Right atrium auricular region (tissue), 2 donors: ENCODE measurements around the gene RSPO4. TPM values are rescaled to one million over a fixed set of nuclear protein-coding genes. Genes with fewer than 3 reads are reported as not detected.
"Not testable (repeated sequence)": the region's sequence is repeated elsewhere in the genome, so short reads cannot be mapped to it uniquely, and the experiment has no call there.

Source experiments
- DNase-seq: peaks from one replicate; pipeline ENCODE4 v3.0.0-alpha.2; 2019; ENCODE audit warnings: low spot score
- H3K27ac ChIP-seq, 2 donors: fragments of 200-600 bp; sonication (generic); 1 replicate in 1 of 2; 2 replicates in 1 of 2; pipeline ENCODE4 v1.5.1; 2016 to 2019
- H3K27me3 ChIP-seq, 2 donors: fragments of 200-600 bp; sonication (generic); one replicate each; pipeline versions ENCODE4 v1.5.1 to v1.6.0; 2017 to 2019
- H3K36me3 ChIP-seq: fragments of 200-600 bp; sonication (generic); one replicate; pipeline ENCODE4 v1.5.1; 2016
- H3K4me1 ChIP-seq, 2 donors: fragments of 200-600 bp; sonication (generic); one replicate each; pipeline versions ENCODE4 v1.5.1 to v1.6.0; 2017 to 2019
- H3K4me3 ChIP-seq, 2 donors: fragments of 200-600 bp; sonication (generic); 1 replicate in 1 of 2; 2 replicates in 1 of 2; pipeline ENCODE4 v1.5.1; 2017 to 2019; ENCODE audit warnings: mild to moderate bottlenecking in 1 of 2, moderate library complexity in 1 of 2
- H3K9me3 ChIP-seq, 2 donors: fragments of 200-600 bp; sonication (generic); one replicate each; pipeline ENCODE4 v1.5.1; 2019
- total RNA-seq, 2 donors: library from RNA; depleted of rRNA; stranded (reverse); fragments of >200 nt; gene quantifications; one replicate each; pipeline ENCODE4 v1.1.0, GENCODE V29; 2016
- TF ChIP-seq, protein P1 (sequence below), 2 donors: fragments of 200-600 bp; sonication (generic); IDR thresholded peaks; one replicate each; pipeline ENCODE4 v1.5.1; 2019; ENCODE audit warnings: antibody characterized with exemption in 2 of 2

Gene RSPO4
- total RNA-seq, 2 donors from 2014 or later, result 0.15 to 0.20 TPM

DNA sequence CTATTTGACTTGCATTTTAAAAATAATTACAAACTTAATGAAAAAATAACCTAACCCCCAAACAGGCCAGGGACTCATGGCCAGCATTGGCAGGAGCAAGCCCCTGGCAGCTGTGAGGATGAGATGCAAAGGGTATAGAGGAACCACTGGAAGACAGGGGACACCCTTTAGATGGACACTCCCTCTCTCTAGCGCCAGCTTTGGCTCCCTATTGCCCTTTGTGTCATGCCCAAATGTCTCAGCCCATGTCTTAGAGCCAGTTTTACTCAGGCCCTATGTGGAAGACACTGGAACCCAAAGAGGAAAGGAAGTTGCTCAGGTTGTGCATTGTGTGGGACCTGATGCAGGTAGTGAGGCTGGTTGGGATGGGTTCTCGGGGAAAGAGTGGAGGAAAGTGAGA lies 34.9 kb upstream of the RSPO4 start:
- Histone ChIP-seq H3K9me3 (no peaks in the 10 kb centered on the region), H3K36me3 (no peaks in the 10 kb centered on the region), H3K4me1 (no peaks in the 10 kb centered on the region), H3K4me3 (no peak overlapping the region), H3K27me3 (no peaks in the 10 kb centered on the region), H3K27ac (no peak overlapping the region)
- TF ChIP-seq, protein P1, sequence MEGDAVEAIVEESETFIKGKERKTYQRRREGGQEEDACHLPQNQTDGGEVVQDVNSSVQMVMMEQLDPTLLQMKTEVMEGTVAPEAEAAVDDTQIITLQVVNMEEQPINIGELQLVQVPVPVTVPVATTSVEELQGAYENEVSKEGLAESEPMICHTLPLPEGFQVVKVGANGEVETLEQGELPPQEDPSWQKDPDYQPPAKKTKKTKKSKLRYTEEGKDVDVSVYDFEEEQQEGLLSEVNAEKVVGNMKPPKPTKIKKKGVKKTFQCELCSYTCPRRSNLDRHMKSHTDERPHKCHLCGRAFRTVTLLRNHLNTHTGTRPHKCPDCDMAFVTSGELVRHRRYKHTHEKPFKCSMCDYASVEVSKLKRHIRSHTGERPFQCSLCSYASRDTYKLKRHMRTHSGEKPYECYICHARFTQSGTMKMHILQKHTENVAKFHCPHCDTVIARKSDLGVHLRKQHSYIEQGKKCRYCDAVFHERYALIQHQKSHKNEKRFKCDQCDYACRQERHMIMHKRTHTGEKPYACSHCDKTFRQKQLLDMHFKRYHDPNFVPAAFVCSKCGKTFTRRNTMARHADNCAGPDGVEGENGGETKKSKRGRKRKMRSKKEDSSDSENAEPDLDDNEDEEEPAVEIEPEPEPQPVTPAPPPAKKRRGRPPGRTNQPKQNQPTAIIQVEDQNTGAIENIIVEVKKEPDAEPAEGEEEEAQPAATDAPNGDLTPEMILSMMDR (IDR thresholded peaks at IDR 0.05), result no peak
- DNase-seq, result no peak

DNA sequence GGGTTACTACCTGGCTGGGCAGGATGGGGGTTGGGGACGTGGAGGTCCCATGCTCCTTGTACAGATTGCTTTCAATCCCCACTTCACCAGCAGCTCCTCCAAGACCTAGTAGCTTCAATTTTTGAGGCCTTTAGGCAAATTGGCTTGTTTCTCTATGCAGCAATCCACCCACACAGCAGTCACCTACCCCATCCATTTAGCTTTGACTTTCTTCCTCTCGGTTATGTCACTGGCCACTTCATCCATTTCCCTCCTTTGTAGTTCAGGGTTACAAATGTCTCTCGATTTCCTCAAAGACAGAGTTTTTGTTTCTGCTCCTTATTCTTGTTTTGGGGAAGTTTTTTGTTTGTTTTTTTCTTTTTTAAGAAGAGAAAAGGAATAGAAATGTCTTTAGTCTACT lies 33.4 kb upstream of the RSPO4 start:
- TF ChIP-seq, protein P1 (IDR thresholded peaks at IDR 0.05), result no peak
- no peak overlapping the region for H3K4me3 ChIP-seq
- H3K9me3 ChIP-seq, result no peaks in the 10 kb centered on the region
- no peaks in the 10 kb centered on the region for H3K27me3 ChIP-seq
- no peaks in the 10 kb centered on the region for H3K4me1 ChIP-seq
- DNase-seq, result no peak
- H3K36me3 ChIP-seq, result no peaks in the 10 kb centered on the region
- H3K27ac ChIP-seq, result no peak overlapping the region

DNA sequence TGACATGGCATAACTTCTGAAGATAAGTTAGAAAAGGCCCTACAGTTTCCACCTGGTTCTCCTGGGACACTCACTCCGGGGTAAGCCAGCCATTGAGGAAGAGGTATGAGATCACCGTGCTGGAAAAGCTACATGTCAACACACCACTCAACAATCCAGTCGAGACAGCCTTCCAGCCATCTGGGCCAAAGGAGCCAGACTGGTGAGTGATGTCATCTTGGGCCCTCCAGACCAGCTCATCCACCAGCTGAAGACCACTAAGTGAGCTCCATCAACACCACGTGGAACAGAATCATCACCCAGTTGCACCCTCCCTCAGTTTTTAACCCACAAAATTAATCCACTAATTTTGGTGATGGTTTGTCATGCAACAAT lies 32.3 kb upstream of the RSPO4 start:
- no peak overlapping the region for H3K4me3 ChIP-seq
- no peak for DNase-seq
- TF ChIP-seq, protein P1 (IDR thresholded peaks at IDR 0.05), result no peak
- no peaks in the 10 kb centered on the region for H3K9me3 ChIP-seq
- no peaks in the 10 kb centered on the region for H3K27me3 ChIP-seq
- H3K27ac ChIP-seq, result no peak overlapping the region
- H3K36me3 ChIP-seq, result no peaks in the 10 kb centered on the region
- no peaks in the 10 kb centered on the region for H3K4me1 ChIP-seq

DNA sequence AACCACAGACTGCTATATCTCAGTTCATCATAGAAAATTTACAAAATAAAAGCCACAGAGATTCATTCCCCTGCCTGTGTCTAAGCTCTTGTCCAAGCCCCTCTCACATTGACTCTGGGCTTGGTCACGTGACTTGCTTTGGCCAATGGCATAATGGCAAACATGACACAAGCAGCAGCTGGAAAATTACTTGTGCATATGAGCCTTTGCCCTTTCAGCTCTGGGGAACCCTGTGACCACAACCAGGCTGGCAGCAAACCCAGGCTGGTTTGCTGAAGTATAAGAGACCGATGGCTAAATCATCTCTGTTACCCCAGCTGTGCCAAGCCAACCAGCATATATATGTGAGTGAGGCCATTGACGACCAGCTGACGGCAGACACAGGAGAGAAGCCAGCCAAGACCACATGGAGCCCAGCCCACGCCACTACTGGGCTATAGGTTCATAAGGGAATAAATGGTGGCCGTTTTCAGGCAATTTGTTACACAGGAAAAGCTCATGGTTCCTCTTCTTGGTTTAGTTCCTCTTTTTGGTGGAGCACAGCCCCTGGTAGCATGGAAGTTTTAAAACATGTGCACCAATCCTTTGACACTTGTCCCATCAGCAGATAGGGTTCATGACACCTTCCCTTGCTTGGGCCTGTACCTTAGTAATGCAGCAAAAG lies 31.8 kb upstream of the RSPO4 start:
- no peak overlapping the region for H3K4me3 ChIP-seq
- H3K4me1 ChIP-seq, result no peaks in the 10 kb centered on the region
- no peaks in the 10 kb centered on the region for H3K27me3 ChIP-seq
- no peak for DNase-seq
- TF ChIP-seq, protein P1 (IDR thresholded peaks at IDR 0.05), result no peak
- no peak overlapping the region for H3K27ac ChIP-seq
- no peaks in the 10 kb centered on the region for H3K9me3 ChIP-seq
- H3K36me3 ChIP-seq, result no peaks in the 10 kb centered on the region

DNA sequence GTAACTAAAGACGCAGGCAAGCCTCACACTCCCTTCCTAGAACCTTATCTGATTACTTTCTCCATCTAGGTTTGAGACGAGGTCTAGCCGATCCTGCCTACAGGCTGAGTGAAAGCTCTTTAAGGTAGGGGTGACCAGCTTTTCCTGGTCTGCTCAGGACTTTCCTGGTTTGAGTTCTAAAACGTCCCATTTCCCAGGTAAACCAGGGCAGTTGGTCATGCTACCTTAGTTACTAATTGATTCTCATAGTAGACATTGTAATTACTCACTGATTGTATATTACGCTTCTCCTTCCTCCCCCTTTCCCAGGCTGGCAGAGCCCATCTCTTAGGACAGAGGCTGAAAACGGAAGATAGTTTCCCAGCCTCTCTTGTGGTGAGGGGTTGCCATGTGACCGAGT lies 27.9 kb upstream of the RSPO4 start:
- no peaks in the 10 kb centered on the region for H3K9me3 ChIP-seq
- H3K4me3 ChIP-seq, result no peak overlapping the region
- no peak overlapping the region for H3K27ac ChIP-seq
- no peaks in the 10 kb centered on the region for H3K27me3 ChIP-seq
- TF ChIP-seq, protein P1 (IDR thresholded peaks at IDR 0.05), result no peak
- H3K36me3 ChIP-seq, result no peaks in the 10 kb centered on the region
- no peak for DNase-seq
- no peaks in the 10 kb centered on the region for H3K4me1 ChIP-seq

DNA sequence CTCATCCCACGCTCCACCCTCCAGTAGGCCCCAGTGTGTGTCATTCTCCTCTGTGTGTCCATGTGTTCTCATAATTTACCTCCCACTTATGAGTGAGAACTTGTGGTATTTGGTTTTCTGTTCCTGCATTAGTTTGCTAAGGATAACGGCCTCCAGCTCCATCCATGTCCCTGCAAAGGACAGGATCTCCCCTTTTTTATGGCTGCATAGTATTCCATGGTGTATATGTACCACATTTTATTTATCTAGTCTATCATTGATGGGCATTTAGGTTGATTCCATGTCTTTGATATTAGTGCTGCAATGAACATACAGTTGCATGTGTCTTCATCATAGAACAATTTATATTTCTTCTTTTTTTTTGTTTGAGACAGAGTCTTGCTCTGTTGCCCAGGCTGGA lies 24.1 kb upstream of the RSPO4 start:
- not testable (repeated sequence) for H3K9me3 ChIP-seq, H3K27ac ChIP-seq, H3K36me3 ChIP-seq, H3K4me1 ChIP-seq, H3K4me3 ChIP-seq, DNase-seq, H3K27me3 ChIP-seq
